Neuronal stem cell (in vitro differentiated cells): Measurements from ENCODE around the gene WDR72.

Experiments used
- DNase-seq: peaks from one replicate; pipeline ENCODE4 v3.0.0-alpha.2; 2013; ENCODE audit warnings: low spot score
- H2AFZ ChIP-seq: one replicate; pipeline ENCODE4 v1.6.1; 2013; ENCODE audit warnings: mild to moderate bottlenecking, low read length, inconsistent platforms
- H2AK5ac ChIP-seq: 2 replicates; pipeline ENCODE4 v1.6.1; 2013; ENCODE audit warnings: low read depth, mild to moderate bottlenecking, inconsistent platforms, low read length, moderate library complexity, mixed read lengths
- H2BK120ac ChIP-seq: 2 replicates; pipeline ENCODE4 v1.6.1; 2013; ENCODE audit warnings: low read depth, mild to moderate bottlenecking, inconsistent platforms, low read length, moderate library complexity, mixed read lengths
- H2BK12ac ChIP-seq: one replicate; pipeline ENCODE4 v1.6.1; 2013; ENCODE audit warnings: low read length, inconsistent platforms
- H2BK15ac ChIP-seq: 2 replicates; pipeline ENCODE4 v1.6.1; 2013; ENCODE audit warnings: mild to moderate bottlenecking, low read length, inconsistent platforms, mixed read lengths
- H2BK5ac ChIP-seq: one replicate; pipeline ENCODE4 v1.6.1; 2013; ENCODE audit warnings: inconsistent platforms, mild to moderate bottlenecking, low read length, moderate library complexity
- H3K14ac ChIP-seq: one replicate; pipeline ENCODE4 v1.6.1; 2013; ENCODE audit warnings: low read length, inconsistent platforms
- H3K18ac ChIP-seq: 2 replicates; pipeline ENCODE4 v1.6.1; 2013; ENCODE audit warnings: low read length, inconsistent platforms
- H3K23ac ChIP-seq: 2 replicates; pipeline ENCODE4 v1.6.1; 2013; ENCODE audit warnings: low read depth, mild to moderate bottlenecking, mixed read lengths, low read length, inconsistent platforms; ENCODE audit not compliant: poor library complexity
- H3K27ac ChIP-seq: replicated peaks from 3 replicates; pipeline ENCODE4 v1.5.1; 2013; ENCODE audit warnings: low read length, inconsistent platforms
- H3K27me3 ChIP-seq, 3 experiments: 2 replicates each; pipeline ENCODE4 v1.6.1; 2013; ENCODE audit warnings: low read length in 3 of 3, mild to moderate bottlenecking in 2 of 3, inconsistent platforms in 1 of 3, low read depth in 1 of 3, mixed read lengths in 1 of 3, moderate library complexity in 1 of 3; ENCODE audit not compliant: control insufficient read depth in 3 of 3, insufficient read depth in 3 of 3
- H3K36me3 ChIP-seq, 2 donors: replicated peaks in 1 of 2; 2 replicates each; pipeline ENCODE4 v1.6.1; 2013; ENCODE audit warnings: low read length in 2 of 2; ENCODE audit not compliant: control insufficient read depth in 2 of 2, insufficient read depth in 2 of 2
- H3K4ac ChIP-seq: 2 replicates; pipeline ENCODE4 v1.6.1; 2013; ENCODE audit warnings: inconsistent platforms, mild to moderate bottlenecking, low read length, moderate library complexity
- H3K4me1 ChIP-seq, 2 donors: 1 replicate in 1 of 2; 2 replicates in 1 of 2; pipeline ENCODE4 v1.6.1; 2013; ENCODE audit warnings: low read length in 2 of 2, low read depth in 1 of 2; ENCODE audit not compliant: control insufficient read depth in 2 of 2, insufficient read depth in 1 of 2
- H3K4me2 ChIP-seq: one replicate; pipeline ENCODE4 v1.6.1; 2013; ENCODE audit warnings: mild to moderate bottlenecking, low read length, inconsistent platforms; ENCODE audit not compliant: insufficient read depth, poor library complexity, severe bottlenecking
- H3K4me3 ChIP-seq, 2 donors: 2 replicates each; pipeline ENCODE4 v1.5.1; 2013; ENCODE audit warnings: low read length in 2 of 2, mild to moderate bottlenecking in 2 of 2, inconsistent platforms in 1 of 2, moderate library complexity in 1 of 2
- H3K79me1 ChIP-seq: one replicate; pipeline ENCODE4 v1.6.1; 2013; ENCODE audit warnings: low read depth, mild to moderate bottlenecking, inconsistent platforms, low read length, moderate library complexity
- H3K9ac ChIP-seq: one replicate; pipeline ENCODE4 v1.6.1; 2013; ENCODE audit warnings: mild to moderate bottlenecking, low read depth, low read length, inconsistent platforms; ENCODE audit not compliant: poor library complexity
- H3K9me3 ChIP-seq, 2 donors: replicated peaks in 1 of 2; 2 replicates each; pipeline versions ENCODE3 to v1.6.1; 2013; ENCODE audit warnings: low read length in 2 of 2, mild to moderate bottlenecking in 2 of 2, inconsistent platforms in 1 of 2, low read depth in 1 of 2, mixed read lengths in 1 of 2, moderate library complexity in 1 of 2; ENCODE audit not compliant: control insufficient read depth in 2 of 2, insufficient read depth in 1 of 2
- H4K8ac ChIP-seq: one replicate; pipeline ENCODE4 v1.6.1; 2013; ENCODE audit warnings: low read depth, mild to moderate bottlenecking, inconsistent platforms, low read length, moderate library complexity
- H4K91ac ChIP-seq: one replicate; pipeline ENCODE4 v1.6.1; 2013; ENCODE audit warnings: low read length, low read depth, mild to moderate bottlenecking, inconsistent platforms; ENCODE audit not compliant: poor library complexity
- WGBS, 2 donors: extraction: QIAGEN DNeasy Blood & Tissue Kit; methylation state at CpG; one replicate each; pipeline ENCODE4 v1.1.7; 2013; ENCODE audit warnings: missing lambda C conversion rate in 2 of 2, mixed read lengths in 1 of 2; ENCODE audit not compliant: insufficient read length in 2 of 2, insufficient replicate concordance in 1 of 2; ENCODE audit errors: extremely low coverage in 2 of 2; 5-methylcytosine and 5-hydroxymethylcytosine counted together

WDR72 gene

DNA sequence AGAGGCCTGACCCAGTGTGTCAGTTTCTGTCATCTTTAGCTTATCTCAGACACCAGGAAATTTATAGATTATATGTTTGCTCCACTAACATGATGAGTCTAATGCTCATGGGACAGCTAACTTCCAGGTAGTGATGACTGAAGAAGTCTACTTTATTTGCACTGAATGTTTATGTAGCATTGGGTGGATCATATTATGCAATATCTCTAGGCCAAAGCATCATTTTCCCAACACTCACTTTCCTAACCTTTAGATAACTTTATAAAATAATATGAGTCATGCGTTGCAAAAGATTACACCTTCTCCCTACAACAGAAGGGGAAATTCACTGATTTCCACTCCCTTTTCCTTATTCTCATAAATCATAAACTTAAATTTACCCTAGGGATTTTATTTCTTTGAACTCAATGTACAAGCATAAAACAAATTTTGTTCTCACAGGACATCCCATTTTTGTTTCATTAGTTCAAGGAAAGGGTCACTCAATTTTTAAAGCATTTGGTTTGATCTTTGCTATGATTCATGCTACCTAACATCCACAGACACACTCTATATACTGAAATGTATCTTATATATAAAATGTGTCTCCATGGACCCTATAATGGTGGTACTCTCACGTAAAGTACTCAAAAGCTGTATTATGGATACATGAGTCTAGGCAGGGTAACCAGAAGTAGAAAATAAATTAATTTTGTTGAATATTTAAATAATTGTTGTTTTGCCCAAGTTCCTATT, 225.2 kb downstream of the WDR72 start:
- no peak overlapping the region for H2AK5ac ChIP-seq
- no peak overlapping the region for H3K4me3 ChIP-seq
- DNase-seq, result no peak
- no peak overlapping the region for H3K4me2 ChIP-seq
- H3K9ac ChIP-seq, result no peak overlapping the region
- H3K79me1 ChIP-seq, result no peaks in the 10 kb centered on the region
- H3K36me3 ChIP-seq, result no peaks in the 10 kb centered on the region
- H3K4me1 ChIP-seq, result peaks cover 2 to 7% of the 10 kb centered on the region in 2 donors
- no peak overlapping the region for H2BK15ac ChIP-seq
- H3K14ac ChIP-seq, result no peak overlapping the region
- no peaks in the 10 kb centered on the region for H3K9me3 ChIP-seq
- H2AFZ ChIP-seq, result no peak overlapping the region
- no peak overlapping the region for H2BK12ac ChIP-seq
- H3K27me3 ChIP-seq, result no peaks in the 10 kb centered on the region
- H3K23ac ChIP-seq, result no peak overlapping the region
- no peak overlapping the region for H4K8ac ChIP-seq
- H4K91ac ChIP-seq, result no peak overlapping the region
- no peak overlapping the region for H3K18ac ChIP-seq
- no peak overlapping the region for H2BK120ac ChIP-seq
- H3K27ac ChIP-seq, result no peak overlapping the region
- no peak overlapping the region for H3K4ac ChIP-seq
- no peak overlapping the region for H2BK5ac ChIP-seq
- WGBS, 2 donors, result no CpG with 5 or more reads among the region's 2 CpGs

DNA sequence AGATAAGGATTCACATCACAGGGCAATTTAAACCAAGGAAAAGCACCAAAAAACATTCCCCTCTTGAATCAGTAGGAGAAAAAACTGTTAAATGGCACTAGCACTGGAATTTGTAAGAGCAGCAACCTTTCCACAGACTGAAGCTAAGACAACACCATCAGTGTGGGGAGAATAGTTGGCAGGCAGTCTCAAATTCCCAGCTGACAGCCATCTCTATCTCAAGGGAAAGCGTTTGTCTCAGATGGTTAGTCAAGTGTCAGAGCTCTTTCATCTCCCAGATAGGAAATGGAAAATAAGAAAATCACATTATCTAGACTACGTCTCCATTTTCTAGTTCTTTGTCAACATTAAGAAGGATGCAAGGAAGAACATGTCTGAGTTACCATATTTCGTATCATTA, 228.7 kb downstream of the WDR72 start:
- Histone ChIP-seq H3K4me1 (peaks cover 2 to 7% of the 10 kb centered on the region in 2 donors), H3K4me2 (no peak overlapping the region), H3K36me3 (no peaks in the 10 kb centered on the region), H3K4me3 (no peak overlapping the region), H3K23ac (no peak overlapping the region), H4K91ac (no peak overlapping the region), H2AFZ (peak overlapping the region; percentile 0), H2AK5ac (no peak overlapping the region), H4K8ac (no peak overlapping the region), H3K27me3 (no peaks in the 10 kb centered on the region), H2BK5ac (no peak overlapping the region), H2BK15ac (no peak overlapping the region), H3K79me1 (no peaks in the 10 kb centered on the region), H3K9ac (no peak overlapping the region), H3K14ac (no peak overlapping the region), H3K18ac (no peak overlapping the region), H3K4ac (no peak overlapping the region), H3K9me3 (no peaks in the 10 kb centered on the region), H3K27ac (no peak overlapping the region), H2BK12ac (no peak overlapping the region), H2BK120ac (no peak overlapping the region)
- WGBS, 2 donors, result no CpG with 5 or more reads among the region's 3 CpGs
- no peak for DNase-seq

DNA sequence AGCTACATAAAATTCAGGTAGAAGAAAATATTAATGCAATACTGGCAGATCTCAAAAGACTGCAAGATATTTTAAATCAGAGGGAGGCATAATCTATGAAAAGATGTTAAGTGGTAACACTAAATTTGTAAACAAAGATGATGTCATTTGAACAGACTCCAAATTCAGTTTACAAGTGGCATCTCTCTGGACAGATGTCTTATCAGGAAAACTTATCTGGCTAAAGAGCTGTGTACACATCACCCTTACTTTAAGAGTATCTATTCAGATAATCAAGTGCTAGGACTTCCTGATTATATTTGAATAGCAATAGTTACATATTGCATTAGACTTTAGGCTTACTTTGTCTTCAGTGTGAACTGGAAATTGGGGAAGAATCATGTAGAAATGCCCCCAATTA, 231.5 kb downstream of the WDR72 start:
- Histone ChIP-seq H3K14ac (no peak overlapping the region), H3K23ac (no peak overlapping the region), H3K36me3 (no peaks in the 10 kb centered on the region)

GRCh38 chr15:53525894-53526293, 233.6 kb downstream of the WDR72 start:
- peaks cover 8 to 31% of the 10 kb centered on the region in 2 donors for H3K4me1 ChIP-seq
- no peak overlapping the region for H3K14ac ChIP-seq
- DNase-seq, result no peak
- H2BK120ac ChIP-seq, result no peak overlapping the region
- no peak overlapping the region for H3K23ac ChIP-seq
- no peak overlapping the region for H3K4ac ChIP-seq
- H3K4me2 ChIP-seq, result no peak overlapping the region
- H4K91ac ChIP-seq, result no peak overlapping the region
- no peaks in the 10 kb centered on the region for H3K79me1 ChIP-seq
- H4K8ac ChIP-seq, result no peak overlapping the region
- H2BK12ac ChIP-seq, result no peak overlapping the region
- no peak overlapping the region for H2BK5ac ChIP-seq
- H3K27me3 ChIP-seq, result no peaks in the 10 kb centered on the region
- H3K9me3 ChIP-seq, result no peaks in the 10 kb centered on the region
- no peak overlapping the region for H3K27ac ChIP-seq
- no peak overlapping the region for H3K4me3 ChIP-seq
- no peak overlapping the region for H2AFZ ChIP-seq
- H3K18ac ChIP-seq, result no peak overlapping the region
- no peak overlapping the region for H2BK15ac ChIP-seq
- no peak overlapping the region for H2AK5ac ChIP-seq
- no peaks in the 10 kb centered on the region for H3K36me3 ChIP-seq
- WGBS, 2 donors, result no CpG with 5 or more reads among the region's 1 CpG
- no peak overlapping the region for H3K9ac ChIP-seq

More for the DNA sequence above, 231.5 kb downstream of the WDR72 start:
- Histone ChIP-seq H2BK5ac (no peak overlapping the region), H3K4me3 (no peak overlapping the region), H3K18ac (no peak overlapping the region), H3K4me1 (peaks cover 2 to 16% of the 10 kb centered on the region in 2 donors), H2BK120ac (no peak overlapping the region), H3K9ac (no peak overlapping the region), H2BK15ac (no peak overlapping the region), H2AFZ (no peak overlapping the region), H3K27me3 (no peaks in the 10 kb centered on the region), H2BK12ac (no peak overlapping the region), H4K91ac (no peak overlapping the region), H3K4ac (no peak overlapping the region), H2AK5ac (no peak overlapping the region), H3K9me3 (no peaks in the 10 kb centered on the region), H4K8ac (no peak overlapping the region), H3K79me1 (no peaks in the 10 kb centered on the region), H3K27ac (no peak overlapping the region), H3K4me2 (no peak overlapping the region)
- no peak for DNase-seq
